SIG-M5 treated with dmso at 0.1 percent for 504 hours (cell line): ENCODE measurements around the gene ALPL.
A peak's percentile ranks its signal among the peaks of the same experiment; 100 is the strongest.

Experiments
- DNase-seq: peaks from one replicate; lab custom pipeline; 2025; ENCODE audit not compliant: unreplicated experiment; lab: John Stamatoyannopoulos, UW

The ALPL gene

DNA sequence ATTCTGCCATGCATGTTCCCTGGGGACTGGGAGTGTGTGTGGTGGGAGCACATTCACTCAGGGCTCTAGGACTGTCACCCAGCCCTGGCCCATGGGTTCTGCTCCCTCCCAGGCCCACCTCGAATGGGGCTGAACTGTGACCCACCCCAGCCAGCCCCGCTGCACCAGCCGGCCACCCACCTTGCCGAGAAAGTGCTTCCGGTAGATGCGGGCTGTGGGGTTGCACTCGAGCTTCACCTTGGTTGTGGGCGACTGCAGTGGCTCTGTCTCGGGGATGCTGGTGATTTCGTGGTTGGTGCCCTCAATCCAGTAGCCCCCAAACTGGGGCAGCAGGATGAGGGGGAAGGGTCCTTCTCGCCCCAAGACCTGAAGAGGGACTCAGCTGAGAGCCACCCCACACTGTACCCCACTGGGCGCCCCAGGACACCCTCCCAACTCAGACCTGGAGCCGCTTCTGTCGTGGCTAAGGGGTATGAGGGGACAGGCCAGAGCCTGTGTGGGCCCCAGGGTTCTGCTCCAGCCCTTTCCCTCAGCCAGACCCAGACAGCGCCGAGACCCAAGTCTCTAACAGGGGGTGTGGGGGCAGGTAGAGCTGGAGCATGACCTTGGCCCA lies 108.0 kb downstream of the ALPL start:
- DNase-seq, result no peak

DNA sequence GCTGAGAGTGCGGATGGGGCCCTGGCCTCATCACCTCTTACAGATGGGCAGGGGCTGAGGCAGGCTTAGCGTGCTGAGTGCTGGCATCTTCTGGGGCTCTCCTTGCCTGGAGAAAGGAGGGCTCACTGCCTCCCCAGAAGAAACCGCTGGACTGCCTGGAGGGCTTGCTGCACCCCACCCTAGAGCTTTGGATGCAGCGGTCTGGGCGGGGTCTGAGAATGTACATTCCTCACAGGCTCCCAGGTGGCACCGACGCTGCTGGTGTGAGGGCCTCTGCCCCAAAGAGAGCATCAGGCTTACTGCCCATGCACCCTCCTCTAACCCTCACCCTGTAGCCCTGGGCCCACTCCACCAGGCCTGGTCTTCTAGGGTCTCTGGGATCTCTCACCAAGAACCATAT lies 108.8 kb downstream of the ALPL start:
- no peak for DNase-seq

DNA sequence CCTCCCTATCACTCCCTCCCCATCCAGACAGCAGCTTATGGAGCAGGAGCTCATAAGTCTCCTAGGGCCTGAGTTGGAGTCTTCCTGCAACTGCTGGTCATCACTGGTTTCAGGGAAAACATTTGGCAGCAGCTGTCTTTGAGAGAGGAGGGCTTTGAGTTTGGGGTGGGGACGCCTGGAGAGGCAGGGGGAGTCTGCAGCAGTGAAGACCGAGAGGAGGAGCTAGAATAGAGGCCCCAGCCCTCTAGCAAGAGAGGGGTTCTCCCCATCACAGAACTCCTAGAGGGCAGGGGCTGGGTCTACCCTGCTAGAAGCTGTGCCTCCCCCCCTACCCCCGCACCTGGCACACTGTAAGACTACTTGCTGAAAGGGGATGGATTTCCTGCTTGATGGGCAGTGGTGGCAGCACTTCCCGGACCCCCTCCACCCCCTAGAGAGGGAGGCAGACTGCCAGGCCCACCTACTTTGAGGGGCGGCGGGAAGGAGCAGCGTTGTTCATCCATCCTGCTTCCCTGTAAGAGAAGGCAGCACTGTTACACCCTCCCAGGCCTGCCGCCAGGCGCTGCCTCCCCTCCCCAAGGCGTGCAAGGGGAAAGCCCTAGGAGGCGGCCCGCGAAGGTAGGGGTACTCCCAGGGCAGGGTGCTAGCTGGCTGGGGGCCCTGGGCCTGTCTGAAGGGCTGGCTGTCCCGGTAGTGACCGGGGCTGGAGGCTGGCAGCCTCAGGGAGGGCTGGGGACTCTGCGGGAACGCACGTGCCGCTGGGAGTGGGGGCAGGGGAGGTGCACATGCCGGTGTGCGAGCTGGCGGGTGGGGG lies 109.5 kb downstream of the ALPL start:
- no peak for DNase-seq

DNA sequence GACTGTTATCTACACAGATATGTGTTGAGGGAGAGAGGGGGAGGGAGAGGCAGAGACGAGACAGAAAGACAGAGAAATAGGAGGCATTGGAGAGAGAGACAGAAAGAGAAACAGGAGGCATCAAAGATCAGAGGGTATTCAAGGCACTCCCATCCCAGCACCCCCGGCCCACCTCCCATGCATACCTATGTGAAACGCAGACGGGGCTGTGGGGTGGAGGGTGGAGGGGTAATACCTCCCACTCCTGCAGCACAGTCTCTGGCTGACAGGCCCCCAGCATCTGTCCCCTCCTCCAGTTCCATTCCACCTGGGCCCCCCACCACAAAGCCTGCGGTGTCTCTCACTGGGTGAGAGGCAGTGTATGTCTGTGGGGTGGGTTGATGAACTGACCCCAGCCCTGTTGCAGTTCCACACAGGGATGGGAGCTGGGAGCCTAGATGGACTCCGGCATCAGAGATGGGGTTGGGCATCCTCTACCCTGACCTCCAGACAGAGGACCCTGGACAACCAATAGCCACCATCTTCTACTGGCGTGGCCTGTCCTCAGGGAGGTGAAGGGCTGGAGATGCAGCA lies 110.2 kb downstream of the ALPL start:
- DNase-seq, result no peak

DNA sequence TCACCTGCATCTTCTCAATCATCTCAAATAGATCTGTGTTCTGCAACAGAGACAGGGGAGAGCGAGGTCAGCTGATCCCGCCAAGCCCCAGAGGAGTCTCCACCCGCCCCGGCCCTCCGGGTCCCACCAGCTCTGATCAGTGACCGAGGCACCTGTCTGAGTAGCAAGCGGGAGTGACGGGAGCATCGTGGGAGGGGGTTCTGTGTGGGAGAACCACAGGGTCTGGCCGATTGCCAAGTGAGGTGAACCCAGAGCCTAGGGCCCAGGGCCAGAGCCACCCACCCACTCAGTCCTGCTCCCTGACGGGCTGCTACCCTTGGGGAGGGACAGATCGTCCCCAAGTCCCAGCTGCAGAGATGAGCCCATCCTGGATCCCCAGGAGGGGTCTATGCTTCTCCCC lies 110.8 kb downstream of the ALPL start:
- no peak for DNase-seq

DNA sequence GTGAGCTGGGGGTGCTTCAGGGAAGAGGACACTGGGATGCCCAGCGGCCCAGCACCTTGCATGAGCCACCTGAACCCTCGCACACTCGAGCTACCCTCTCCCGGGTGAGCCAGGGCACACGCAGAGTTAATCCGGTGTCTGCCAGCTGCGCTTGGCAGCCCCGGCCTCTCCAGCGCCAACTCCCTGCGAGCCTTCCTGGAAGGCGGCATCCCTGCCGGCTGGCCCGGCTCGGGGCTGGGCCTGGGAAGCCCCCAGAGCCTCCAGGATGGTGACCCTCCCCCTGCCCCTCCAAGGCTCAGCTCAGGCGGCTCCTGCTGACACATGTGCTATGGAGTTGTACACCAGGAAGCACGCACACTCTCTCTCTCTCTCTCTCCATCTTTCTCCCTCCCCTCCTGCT lies 111.3 kb downstream of the ALPL start:
- no peak for DNase-seq

DNA sequence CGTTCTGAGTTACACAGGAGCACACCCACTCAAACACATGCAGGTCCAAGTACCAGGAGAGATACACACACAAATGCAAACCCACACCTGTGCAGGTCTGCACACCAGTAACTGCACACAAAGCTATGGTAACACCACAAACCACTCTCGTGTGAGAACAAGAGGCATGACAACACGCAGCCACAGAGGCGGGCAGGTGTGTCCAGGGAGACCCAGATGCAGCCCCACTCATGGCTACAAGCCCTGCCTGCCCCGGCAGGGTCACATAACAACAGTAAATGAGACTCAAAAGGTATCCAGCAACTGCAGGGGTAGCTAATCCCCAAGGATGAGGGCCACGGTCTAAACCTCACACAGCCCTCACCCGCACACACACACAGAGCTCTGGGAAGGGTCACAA lies 111.8 kb downstream of the ALPL start:
- no peak for DNase-seq

DNA sequence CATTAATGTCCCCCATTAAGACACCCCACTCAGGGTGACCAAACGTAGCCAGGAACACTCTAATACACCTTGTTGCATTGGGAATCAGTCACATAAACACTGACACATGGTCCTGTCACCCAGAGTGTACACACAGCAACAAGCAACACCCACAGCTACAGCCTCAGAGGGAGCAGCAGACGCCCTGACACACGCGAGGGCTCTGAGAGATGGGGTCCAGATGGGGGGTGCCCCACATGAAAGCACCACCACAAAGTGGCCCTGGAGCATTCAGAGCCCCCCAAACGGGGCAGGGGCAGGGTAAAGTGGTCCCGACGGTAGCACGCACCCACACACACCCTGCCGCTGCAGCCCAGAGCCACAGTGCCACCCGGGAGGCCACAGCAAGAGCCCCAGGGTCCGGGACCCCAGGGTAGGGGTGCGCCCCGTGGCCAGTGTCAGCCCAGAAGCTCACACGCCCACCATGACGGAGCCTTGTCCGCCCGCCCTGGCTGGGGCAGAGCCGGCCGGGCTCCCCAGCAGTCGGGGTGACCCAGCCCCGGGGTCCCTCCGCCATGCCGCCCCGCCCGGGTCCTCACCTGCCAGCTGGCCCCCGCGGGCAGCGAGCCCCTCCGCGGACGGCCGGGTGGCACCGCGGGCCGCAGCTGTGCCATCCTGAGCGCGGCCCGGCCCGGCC lies 112.7 kb downstream of the ALPL start:
- no peak for DNase-seq

DNA sequence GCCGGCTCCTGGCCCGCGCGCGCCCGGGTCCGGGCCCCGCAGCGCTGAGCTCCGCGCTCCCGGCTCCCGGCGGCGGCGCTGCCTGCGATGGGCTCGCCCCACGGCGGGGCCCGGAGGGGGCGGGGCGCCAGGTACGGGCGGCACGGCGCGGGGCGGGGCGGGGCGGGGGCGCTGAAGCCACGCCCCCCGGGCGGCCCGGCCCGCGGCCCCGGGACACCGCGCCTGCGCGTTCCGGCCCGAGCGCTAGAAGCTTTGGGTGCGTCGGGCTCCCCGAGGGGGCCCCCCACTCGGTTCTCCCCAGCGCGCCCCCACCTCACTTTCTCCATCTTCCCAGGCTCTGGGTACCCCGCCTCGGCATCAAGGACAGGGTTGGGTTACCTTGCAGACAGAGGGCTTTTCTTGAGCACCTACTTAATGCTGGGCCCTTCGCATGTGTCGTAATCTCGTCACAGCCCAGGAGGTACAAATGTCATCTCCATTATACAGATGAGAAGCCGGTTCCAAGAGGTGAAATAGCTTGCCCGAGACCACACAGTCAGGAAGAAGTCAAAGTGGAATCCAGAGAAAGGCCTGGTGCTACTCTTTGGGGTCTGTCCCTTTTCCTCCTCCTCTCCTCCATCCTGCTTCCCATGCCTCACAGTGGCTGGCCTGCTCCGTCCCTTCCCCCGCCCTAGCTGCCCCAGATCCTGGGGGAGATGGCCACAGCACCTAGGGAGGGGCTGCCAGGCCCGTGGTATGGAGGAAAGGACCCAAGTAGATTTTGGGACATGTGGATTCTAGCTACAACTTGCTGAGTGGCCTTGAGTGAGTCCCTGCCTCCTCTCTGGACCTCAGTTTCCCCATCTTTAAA lies 113.5 kb downstream of the ALPL start:
- DNase-seq, result no peak

DNA sequence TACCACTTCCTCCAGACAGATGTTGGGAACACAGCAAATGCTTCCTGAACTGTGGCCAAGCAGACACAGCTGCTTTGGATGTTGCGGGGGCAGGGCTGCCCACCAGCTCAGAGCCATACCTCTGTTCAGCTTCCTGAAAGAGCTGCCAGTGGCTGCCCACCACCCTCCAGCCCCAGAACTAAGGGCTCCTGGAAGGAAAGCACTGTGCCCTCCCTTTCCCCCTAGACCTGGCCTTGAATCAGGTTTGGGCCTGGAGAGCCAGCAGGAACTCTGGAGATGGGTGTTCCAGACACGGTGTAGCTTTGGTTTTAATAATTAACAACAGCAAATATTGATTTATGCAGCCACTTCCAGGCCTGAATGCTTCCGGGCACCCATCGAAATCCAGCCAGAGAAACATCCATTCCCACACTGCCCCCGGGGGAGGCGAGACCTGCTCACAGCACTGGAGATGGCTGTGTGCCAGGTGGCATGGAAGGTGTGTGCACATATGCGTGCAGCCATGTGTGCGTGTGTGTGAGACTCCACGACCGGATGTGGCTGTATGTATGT lies 114.3 kb downstream of the ALPL start:
- no peak for DNase-seq

DNA sequence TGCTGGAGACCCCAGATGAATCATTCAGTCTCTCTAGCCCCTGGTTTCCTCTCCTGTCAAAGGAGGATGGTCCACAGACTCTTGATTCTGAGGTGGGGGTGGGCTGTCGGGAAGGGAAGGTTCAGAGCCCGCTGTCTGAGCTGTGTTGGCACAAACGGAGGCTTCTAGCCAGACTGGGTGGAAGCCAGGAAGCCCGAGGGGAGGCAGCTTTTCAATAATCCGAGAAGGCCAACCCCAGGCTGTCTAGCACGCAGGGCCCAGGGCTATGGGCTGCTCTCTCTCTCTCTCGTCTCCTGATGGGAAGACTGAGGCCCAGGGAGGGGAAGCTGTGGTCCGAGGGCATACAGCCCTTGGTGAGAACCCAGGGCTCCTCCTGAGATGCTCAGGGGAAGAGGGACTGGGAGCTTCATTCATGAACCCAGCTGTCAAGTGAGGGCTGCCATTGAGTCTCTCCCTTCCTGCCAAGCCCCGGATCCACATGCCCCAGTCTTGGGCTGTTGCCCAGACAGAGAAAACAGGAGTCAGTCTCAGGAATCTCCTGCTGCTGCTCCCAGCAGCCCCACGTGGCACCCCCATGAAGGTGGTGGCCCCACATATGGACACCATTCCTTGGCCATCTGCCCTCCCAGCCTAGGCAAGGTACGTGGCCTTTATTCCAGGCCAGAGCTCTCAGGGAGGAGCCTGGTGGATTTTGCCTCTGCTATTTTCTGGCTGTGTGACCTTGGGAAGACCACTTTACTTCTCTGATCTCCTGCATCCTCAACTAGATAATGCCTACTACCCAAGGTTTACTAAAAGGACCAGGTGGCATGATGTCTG lies 115.6 kb downstream of the ALPL start:
- no peak for DNase-seq

DNA sequence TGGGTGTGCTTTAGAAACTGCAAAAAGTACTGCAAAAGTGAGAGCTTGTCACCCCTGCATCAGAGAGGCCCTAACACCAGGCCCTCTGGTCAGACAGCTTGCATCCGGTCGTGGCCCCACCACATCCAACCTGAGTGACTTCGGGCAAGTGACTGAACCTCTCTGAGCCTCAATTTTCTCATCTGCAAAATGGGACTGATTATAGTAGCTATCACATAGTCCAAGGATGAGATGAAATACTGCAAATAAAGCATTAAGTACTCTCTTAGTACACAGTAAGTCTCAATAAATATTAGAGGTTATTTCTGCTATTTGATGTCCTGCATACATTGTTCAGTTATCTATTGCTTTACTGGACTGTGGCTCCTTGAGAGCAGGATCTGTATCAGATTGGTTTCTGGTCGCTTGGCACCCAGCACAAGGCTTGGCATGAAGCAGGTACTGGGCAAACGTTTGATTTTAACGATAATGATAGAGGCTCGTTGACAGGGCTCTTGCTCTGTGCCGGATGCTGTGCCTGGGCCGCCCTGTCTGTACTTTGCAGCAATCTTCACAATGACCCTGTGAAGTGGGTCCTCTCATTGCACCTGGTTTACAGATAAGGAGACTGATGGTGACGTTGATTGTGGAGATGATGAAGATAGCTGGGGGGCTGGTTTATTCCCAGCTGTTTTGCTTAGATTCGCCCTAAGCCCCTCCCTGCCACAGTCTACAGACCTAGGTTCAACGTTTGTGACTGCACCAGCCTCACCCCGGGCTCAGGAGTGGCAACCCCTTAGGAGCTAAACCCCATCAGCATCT lies 116.4 kb downstream of the ALPL start:
- DNase-seq, result no peak

DNA sequence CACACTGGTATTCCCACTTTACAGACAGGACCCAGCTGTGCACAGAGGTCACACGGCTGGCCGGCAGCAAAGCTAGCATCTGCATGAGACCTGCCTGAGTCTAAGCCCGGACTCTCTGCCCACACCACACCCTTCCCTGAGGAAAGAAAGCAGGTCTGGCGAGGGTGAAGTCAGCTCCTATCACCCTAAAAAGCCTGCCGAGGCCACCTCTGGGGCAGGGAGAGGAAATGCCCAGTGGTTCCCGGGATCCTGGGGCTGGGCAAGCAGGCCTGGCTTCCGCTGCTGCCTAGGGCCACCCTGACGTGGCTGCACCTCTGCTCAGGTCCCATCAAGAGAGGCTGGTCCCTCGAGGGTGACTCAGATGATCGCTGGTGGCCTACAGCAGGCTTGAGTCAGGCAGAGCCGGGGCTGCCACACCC lies 117.7 kb downstream of the ALPL start:
- DNase-seq, result peak; percentile 35
